Natural killer cell (primary cell): Measurements from ENCODE around the gene GPR146. TPM values are rescaled to one million over a fixed set of nuclear protein-coding genes. Genes with fewer than 3 reads are reported as not detected.

Source experiments
- ATAC-seq, 3 donors: fragments of 150-1000 bp in 2 of 3; fragments of 200-7000 bp in 1 of 3; cut with Tn5 transposase; 1 replicate in 1 of 3; 2 replicates in 2 of 3; pipeline ENCODE4 v1.10.0; 2021; ENCODE audit warnings: mild to moderate bottlenecking in 2 of 3, moderate library complexity in 2 of 3
- DNase-seq, 2 donors: peaks; one replicate each; pipeline versions ENCODE4 v3.0.0 to v3.0.0-alpha.2; 2013 to 2021; ENCODE audit warnings: mixed read lengths in 1 of 2
- H3K27ac ChIP-seq: one replicate; pipeline ENCODE4 v1.5.1; 2013; ENCODE audit warnings: mild to moderate bottlenecking, low read length
- H3K27me3 ChIP-seq: one replicate; pipeline ENCODE4 v1.6.1; 2013; ENCODE audit warnings: low read length; ENCODE audit not compliant: control insufficient read depth, insufficient read depth
- H3K36me3 ChIP-seq: one replicate; pipeline ENCODE4 v1.6.1; 2013; ENCODE audit warnings: low read length; ENCODE audit not compliant: control insufficient read depth, insufficient read depth
- H3K4me1 ChIP-seq: one replicate; pipeline ENCODE4 v1.6.1; 2013; ENCODE audit warnings: low read length; ENCODE audit not compliant: control insufficient read depth, insufficient read depth
- H3K4me3 ChIP-seq: one replicate; pipeline ENCODE4 v1.5.1; 2013; ENCODE audit warnings: low read length
- H3K9me3 ChIP-seq: one replicate; pipeline ENCODE4 v1.6.1; 2013; ENCODE audit warnings: low read length; ENCODE audit not compliant: control insufficient read depth, insufficient read depth
- H3K27ac Mint-ChIP-seq, 2 donors: one replicate each; pipeline ENCODE4 v1.8.0; 2022; ENCODE audit warnings: mild to moderate bottlenecking in 2 of 2, mixed read lengths in 2 of 2, moderate library complexity in 1 of 2
- H3K27me3 Mint-ChIP-seq, 2 donors: one replicate each; pipeline ENCODE4 v1.8.0; 2022; ENCODE audit warnings: low read depth in 2 of 2, mixed read lengths in 2 of 2
- H3K36me3 Mint-ChIP-seq: one replicate; pipeline ENCODE4 v1.8.0; 2022; ENCODE audit warnings: mixed read lengths
- H3K4me1 Mint-ChIP-seq, 2 donors: one replicate each; pipeline ENCODE4 v1.8.0; 2022; ENCODE audit warnings: mixed read lengths in 2 of 2
- H3K4me3 Mint-ChIP-seq: one replicate; pipeline ENCODE4 v1.8.0; 2022; ENCODE audit warnings: mild to moderate bottlenecking, moderate library complexity, mixed read lengths
- H3K9me3 Mint-ChIP-seq, 2 donors: one replicate each; pipeline ENCODE4 v1.8.0; 2022; ENCODE audit warnings: mixed read lengths in 2 of 2
- WGBS: methylation state at CpG from one replicate; pipeline ENCODE4 v1.1.7; 2013; ENCODE audit warnings: missing lambda C conversion rate; ENCODE audit not compliant: insufficient coverage; 5-methylcytosine and 5-hydroxymethylcytosine counted together
- intact Hi-C: fragments of 100-400 bp; cut with micrococcal nuclease; formaldehyde crosslinking; loops from one replicate; pipeline ENCODE4 v1.14.2; 2022
- total RNA-seq, 4 donors: library from RNA; stranded (reverse); fragments of 120-200 nt in 1 of 4; gene quantifications; one replicate each; pipeline versions ENCODE4 v1.2.3 to v1.2.4, GENCODE V29; 2013 to 2022
- TF ChIP-seq, protein P1 (sequence below): fragments of 200-600 bp; IDR thresholded peaks from one replicate; pipeline ENCODE4 v1.8.0; 2022; ENCODE audit warnings: antibody characterized with exemption

Gene GPR146
- total RNA-seq, 3 donors from 2014 or later (not counting 1 experiment from before 2014, with no cell fraction given), result 2.3 to 4.5 (median 2.5) TPM

DNA sequence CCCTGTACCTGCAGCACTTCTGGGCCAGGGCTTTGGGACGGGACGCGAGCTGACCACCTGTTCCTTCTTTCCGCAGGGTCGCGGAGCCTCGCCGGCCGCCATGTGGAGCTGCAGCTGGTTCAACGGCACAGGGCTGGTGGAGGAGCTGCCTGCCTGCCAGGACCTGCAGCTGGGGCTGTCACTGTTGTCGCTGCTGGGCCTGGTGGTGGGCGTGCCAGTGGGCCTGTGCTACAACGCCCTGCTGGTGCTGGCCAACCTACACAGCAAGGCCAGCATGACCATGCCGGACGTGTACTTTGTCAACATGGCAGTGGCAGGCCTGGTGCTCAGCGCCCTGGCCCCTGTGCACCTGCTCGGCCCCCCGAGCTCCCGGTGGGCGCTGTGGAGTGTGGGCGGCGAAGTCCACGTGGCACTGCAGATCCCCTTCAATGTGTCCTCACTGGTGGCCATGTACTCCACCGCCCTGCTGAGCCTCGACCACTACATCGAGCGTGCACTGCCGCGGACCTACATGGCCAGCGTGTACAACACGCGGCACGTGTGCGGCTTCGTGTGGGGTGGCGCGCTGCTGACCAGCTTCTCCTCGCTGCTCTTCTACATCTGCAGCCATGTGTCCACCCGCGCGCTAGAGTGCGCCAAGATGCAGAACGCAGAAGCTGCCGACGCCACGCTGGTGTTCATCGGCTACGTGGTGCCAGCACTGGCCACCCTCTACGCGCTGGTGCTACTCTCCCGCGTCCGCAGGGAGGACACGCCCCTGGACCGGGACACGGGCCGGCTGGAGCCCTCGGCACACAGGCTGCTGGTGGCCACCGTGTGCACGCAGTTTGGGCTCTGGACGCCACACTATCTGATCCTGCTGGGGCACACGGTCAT, 13.3 kb downstream of the GPR146 start:
- 96% methylated on average over 62 of the region's 62 CpGs for WGBS
- no peak for DNase-seq
- H3K27ac ChIP-seq, result no peak overlapping the region
- Mint-ChIP-seq H3K9me3 (no peaks in the 10 kb centered on the region), H3K27ac (no peak overlapping the region), H3K27me3 (peaks cover 17 to 23% of the 10 kb centered on the region in 2 donors), H3K4me1 (peaks cover 19 to 45% of the 10 kb centered on the region in 2 donors), H3K36me3 (no peaks in the 10 kb centered on the region), H3K4me3 (no peak overlapping the region)
- ATAC-seq, result no peak
- intact Hi-C loops, result no loop called here
- TF ChIP-seq, protein P1, sequence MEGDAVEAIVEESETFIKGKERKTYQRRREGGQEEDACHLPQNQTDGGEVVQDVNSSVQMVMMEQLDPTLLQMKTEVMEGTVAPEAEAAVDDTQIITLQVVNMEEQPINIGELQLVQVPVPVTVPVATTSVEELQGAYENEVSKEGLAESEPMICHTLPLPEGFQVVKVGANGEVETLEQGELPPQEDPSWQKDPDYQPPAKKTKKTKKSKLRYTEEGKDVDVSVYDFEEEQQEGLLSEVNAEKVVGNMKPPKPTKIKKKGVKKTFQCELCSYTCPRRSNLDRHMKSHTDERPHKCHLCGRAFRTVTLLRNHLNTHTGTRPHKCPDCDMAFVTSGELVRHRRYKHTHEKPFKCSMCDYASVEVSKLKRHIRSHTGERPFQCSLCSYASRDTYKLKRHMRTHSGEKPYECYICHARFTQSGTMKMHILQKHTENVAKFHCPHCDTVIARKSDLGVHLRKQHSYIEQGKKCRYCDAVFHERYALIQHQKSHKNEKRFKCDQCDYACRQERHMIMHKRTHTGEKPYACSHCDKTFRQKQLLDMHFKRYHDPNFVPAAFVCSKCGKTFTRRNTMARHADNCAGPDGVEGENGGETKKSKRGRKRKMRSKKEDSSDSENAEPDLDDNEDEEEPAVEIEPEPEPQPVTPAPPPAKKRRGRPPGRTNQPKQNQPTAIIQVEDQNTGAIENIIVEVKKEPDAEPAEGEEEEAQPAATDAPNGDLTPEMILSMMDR, result no peak
- no peak overlapping the region for H3K4me3 ChIP-seq
- peaks cover 2% of the 10 kb centered on the region for H3K27me3 ChIP-seq
- no peaks in the 10 kb centered on the region for H3K36me3 ChIP-seq
- H3K4me1 ChIP-seq, result peaks cover 47% of the 10 kb centered on the region
- H3K9me3 ChIP-seq, result no peaks in the 10 kb centered on the region

DNA sequence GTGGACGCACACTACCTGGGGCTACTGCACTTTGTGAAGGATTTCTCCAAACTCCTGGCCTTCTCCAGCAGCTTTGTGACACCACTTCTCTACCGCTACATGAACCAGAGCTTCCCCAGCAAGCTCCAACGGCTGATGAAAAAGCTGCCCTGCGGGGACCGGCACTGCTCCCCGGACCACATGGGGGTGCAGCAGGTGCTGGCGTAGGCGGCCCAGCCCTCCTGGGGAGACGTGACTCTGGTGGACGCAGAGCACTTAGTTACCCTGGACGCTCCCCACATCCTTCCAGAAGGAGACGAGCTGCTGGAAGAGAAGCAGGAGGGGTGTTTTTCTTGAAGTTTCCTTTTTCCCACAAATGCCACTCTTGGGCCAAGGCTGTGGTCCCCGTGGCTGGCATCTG, 14.0 kb downstream of the GPR146 start:
- no peaks in the 10 kb centered on the region for H3K9me3 Mint-ChIP-seq
- Histone ChIP-seq H3K36me3 (no peaks in the 10 kb centered on the region), H3K27me3 (peaks cover 2% of the 10 kb centered on the region), H3K4me1 (peaks cover 48% of the 10 kb centered on the region), H3K27ac (no peak overlapping the region), H3K9me3 (no peaks in the 10 kb centered on the region), H3K4me3 (no peak overlapping the region)
- H3K36me3 Mint-ChIP-seq, result no peaks in the 10 kb centered on the region
- H3K4me3 Mint-ChIP-seq, result no peak overlapping the region
- intact Hi-C loops, result no loop called here
- H3K27ac Mint-ChIP-seq, result peak overlapping the region in 1 of 2 donors; percentile 68
- WGBS, result 91% methylated on average over 11 of the region's 13 CpGs
- DNase-seq, result no peak
- peaks cover 19 to 45% of the 10 kb centered on the region in 2 donors for H3K4me1 Mint-ChIP-seq
- H3K27me3 Mint-ChIP-seq, result peaks cover 22 to 28% of the 10 kb centered on the region in 2 donors
- TF ChIP-seq, protein P1, result no peak
- ATAC-seq, result no peak

DNA sequence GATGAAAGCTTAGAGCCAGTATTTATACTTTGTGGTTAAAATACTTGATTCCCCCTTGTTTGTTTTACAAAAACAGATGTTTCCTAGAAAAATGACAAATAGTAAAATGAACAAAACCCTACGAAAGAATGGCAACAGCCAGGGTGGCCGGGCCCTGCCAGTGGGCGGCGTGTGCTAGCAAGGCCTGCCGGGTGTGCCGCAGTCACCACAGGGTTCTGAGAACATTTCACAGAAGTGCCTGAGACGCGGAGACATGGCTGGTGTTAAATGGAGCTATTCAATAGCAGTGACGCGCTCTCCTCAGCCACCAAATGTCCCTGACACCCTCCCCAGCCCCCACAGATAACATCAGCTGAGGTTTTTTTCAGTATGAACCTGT, 14.5 kb downstream of the GPR146 start:
- Mint-ChIP-seq H3K36me3 (no peaks in the 10 kb centered on the region), H3K9me3 (no peaks in the 10 kb centered on the region), H3K4me1 (peaks cover 19 to 45% of the 10 kb centered on the region in 2 donors), H3K4me3 (peak overlapping the region; percentile 61), H3K27me3 (peaks cover 27 to 33% of the 10 kb centered on the region in 2 donors), H3K27ac (peak overlapping the region; percentile 63 to 68)
- Histone ChIP-seq H3K27ac (no peak overlapping the region), H3K4me3 (no peak overlapping the region), H3K4me1 (peaks cover 48% of the 10 kb centered on the region), H3K9me3 (no peaks in the 10 kb centered on the region), H3K36me3 (no peaks in the 10 kb centered on the region), H3K27me3 (peaks cover 2% of the 10 kb centered on the region)
- intact Hi-C loops, result no loop called here
- TF ChIP-seq, protein P1, result no peak
- 42% methylated on average over 10 of the region's 10 CpGs for WGBS
- DNase-seq (peak; percentile 37 to 44), ATAC-seq (peak; percentile 66 to 90 (median 90))
